GM12878 (cell line): ENCODE results near the gene CFAP54.

Source experiments
- BACH1 ChIP-seq: fragments of 450-650 bp; IDR thresholded peaks from 2 replicates; pipeline ENCODE4 v1.6.1; 2017; ENCODE audit warnings: mild to moderate bottlenecking, borderline replicate concordance
- CHD1 ChIP-seq: IDR thresholded peaks from 2 replicates; pipeline ENCODE4 v1.6.1; 2012; ENCODE audit warnings: low read depth, low read length, improper control_type of control experiment
- SIN3A ChIP-seq: IDR thresholded peaks from 2 replicates; pipeline ENCODE4 v1.6.1; 2012; ENCODE audit warnings: low read depth, low read length, improper control_type of control experiment
- SUPT20H ChIP-seq: IDR thresholded peaks from 2 replicates; pipeline ENCODE4 v1.6.1; 2011; ENCODE audit warnings: low read depth, mild to moderate bottlenecking, low read length, moderate library complexity, borderline replicate concordance; ENCODE audit not compliant: control insufficient read depth
- TF ChIP-seq, protein P1 (sequence below), 3 experiments: IDR thresholded peaks in 2 of 3; conservative IDR thresholded peaks in 1 of 3; 2 replicates each; pipeline ENCODE4 v1.5.1; 2011; ENCODE audit warnings: low read depth in 3 of 3, low read length in 3 of 3, mild to moderate bottlenecking in 3 of 3, control low read depth in 2 of 3, moderate library complexity in 2 of 3, inconsistent platforms in 1 of 3, mixed read lengths in 1 of 3; ENCODE audit not compliant: control insufficient read depth in 2 of 3, insufficient read depth in 1 of 3; ENCODE audit errors: extremely low read depth in 1 of 3
- TF ChIP-seq, protein P2 (sequence below): fragments of 150-350 bp; IDR thresholded peaks from 2 replicates; pipeline ENCODE4 v1.6.1; 2016; ENCODE audit warnings: low read depth, low read length

DNA sequence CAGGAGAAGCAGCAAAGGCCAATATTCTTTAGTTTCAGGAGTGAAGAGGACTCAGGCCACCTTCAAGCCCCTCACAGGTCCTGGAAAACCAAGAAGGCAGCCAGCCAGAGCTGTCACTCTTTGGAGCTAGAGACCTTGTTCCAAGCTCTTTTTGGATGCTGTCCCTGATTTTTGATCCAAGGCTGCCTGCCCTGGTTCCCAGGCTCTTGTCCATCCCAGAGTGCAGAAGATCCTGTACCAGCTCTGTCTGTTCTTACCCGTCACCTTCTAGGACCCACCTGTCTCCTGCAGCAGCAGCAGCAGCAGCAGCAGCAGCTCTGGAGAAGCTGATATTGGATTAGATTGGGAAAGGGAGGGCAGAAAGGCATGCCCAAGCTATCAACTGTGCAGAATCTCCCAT is 260.6 kb downstream of the CFAP54 start:
- TF ChIP-seq SIN3A (no peak), CHD1 (no peak), BACH1 (no peak), SUPT20H (no peak)
- TF ChIP-seq, protein P1, sequence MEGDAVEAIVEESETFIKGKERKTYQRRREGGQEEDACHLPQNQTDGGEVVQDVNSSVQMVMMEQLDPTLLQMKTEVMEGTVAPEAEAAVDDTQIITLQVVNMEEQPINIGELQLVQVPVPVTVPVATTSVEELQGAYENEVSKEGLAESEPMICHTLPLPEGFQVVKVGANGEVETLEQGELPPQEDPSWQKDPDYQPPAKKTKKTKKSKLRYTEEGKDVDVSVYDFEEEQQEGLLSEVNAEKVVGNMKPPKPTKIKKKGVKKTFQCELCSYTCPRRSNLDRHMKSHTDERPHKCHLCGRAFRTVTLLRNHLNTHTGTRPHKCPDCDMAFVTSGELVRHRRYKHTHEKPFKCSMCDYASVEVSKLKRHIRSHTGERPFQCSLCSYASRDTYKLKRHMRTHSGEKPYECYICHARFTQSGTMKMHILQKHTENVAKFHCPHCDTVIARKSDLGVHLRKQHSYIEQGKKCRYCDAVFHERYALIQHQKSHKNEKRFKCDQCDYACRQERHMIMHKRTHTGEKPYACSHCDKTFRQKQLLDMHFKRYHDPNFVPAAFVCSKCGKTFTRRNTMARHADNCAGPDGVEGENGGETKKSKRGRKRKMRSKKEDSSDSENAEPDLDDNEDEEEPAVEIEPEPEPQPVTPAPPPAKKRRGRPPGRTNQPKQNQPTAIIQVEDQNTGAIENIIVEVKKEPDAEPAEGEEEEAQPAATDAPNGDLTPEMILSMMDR (IDR thresholded peaks at IDR 0.05 in 2 of 3, conservative IDR thresholded peaks at IDR 0.05 in 1 of 3; ENCODE audit: control insufficient read depth in 2 of 3, extremely low read depth in 1 of 3, insufficient read depth in 1 of 3, low read depth in 3 of 3, low read length in 3 of 3) = no peak
- TF ChIP-seq, protein P2, sequence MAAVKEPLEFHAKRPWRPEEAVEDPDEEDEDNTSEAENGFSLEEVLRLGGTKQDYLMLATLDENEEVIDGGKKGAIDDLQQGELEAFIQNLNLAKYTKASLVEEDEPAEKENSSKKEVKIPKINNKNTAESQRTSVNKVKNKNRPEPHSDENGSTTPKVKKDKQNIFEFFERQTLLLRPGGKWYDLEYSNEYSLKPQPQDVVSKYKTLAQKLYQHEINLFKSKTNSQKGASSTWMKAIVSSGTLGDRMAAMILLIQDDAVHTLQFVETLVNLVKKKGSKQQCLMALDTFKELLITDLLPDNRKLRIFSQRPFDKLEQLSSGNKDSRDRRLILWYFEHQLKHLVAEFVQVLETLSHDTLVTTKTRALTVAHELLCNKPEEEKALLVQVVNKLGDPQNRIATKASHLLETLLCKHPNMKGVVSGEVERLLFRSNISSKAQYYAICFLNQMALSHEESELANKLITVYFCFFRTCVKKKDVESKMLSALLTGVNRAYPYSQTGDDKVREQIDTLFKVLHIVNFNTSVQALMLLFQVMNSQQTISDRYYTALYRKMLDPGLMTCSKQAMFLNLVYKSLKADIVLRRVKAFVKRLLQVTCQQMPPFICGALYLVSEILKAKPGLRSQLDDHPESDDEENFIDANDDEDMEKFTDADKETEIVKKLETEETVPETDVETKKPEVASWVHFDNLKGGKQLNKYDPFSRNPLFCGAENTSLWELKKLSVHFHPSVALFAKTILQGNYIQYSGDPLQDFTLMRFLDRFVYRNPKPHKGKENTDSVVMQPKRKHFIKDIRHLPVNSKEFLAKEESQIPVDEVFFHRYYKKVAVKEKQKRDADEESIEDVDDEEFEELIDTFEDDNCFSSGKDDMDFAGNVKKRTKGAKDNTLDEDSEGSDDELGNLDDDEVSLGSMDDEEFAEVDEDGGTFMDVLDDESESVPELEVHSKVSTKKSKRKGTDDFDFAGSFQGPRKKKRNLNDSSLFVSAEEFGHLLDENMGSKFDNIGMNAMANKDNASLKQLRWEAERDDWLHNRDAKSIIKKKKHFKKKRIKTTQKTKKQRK = no peak
